SH-SY5Y (cell line): Measurements from ENCODE around the gene DIS3L2.

Experiments
- GATA2 ChIP-seq: IDR thresholded peaks from 2 replicates; pipeline ENCODE4 v1.6.1; 2011; ENCODE audit warnings: mild to moderate bottlenecking, low read depth, low read length
- GATA3 ChIP-seq: IDR thresholded peaks from 2 replicates; pipeline ENCODE4 v1.6.1; 2011; ENCODE audit warnings: low read depth, mild to moderate bottlenecking, low read length, moderate library complexity

DNA sequence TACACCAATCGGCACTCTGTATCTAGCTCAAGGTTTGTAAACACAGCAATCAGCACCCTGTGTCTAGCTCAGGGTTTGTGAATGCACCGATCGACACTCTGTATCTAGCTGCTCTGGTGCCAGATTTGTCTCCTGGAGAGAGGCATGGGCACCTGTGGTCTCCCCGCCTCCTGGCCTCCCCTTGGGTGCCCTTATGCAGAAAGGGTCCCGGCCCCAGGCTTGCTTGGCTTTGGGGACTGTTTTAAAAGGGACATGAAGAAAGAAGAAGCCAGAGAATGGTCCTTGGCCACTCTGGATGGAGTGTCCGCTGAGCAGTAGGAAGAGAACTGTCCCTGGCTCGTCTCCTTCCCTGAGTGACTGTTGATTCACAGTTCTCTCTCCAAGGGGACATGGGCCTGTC is 405.5 kb downstream of the DIS3L2 start:
- no peak for TF ChIP-seq GATA3
- no peak for TF ChIP-seq GATA2
